Memory B cell (primary cell): ENCODE measurements around the gene PRKAG2.
"Not testable (repeated sequence)": the region's sequence is repeated elsewhere in the genome, so short reads cannot be mapped to it uniquely, and the experiment has no call there.

Experiments used
- ATAC-seq: fragments of 150-1000 bp; cut with Tn5 transposase; 2 replicates; pipeline ENCODE4 v1.10.0; 2021; ENCODE audit warnings: low read depth, mild to moderate bottlenecking, moderate library complexity
- DNase-seq, 2 donors: peaks; one replicate each; pipeline ENCODE4 v3.0.0; 2022; ENCODE audit warnings: low spot score in 2 of 2
- H3K27ac Mint-ChIP-seq: one replicate; pipeline ENCODE4 v1.8.0; 2022; ENCODE audit warnings: mild to moderate bottlenecking, moderate library complexity, mixed read lengths
- H3K27me3 Mint-ChIP-seq: one replicate; pipeline ENCODE4 v1.8.0; 2022; ENCODE audit warnings: mixed read lengths
- H3K36me3 Mint-ChIP-seq: one replicate; pipeline ENCODE4 v1.8.0; 2022; ENCODE audit warnings: mild to moderate bottlenecking, mixed read lengths
- H3K4me1 Mint-ChIP-seq: one replicate; pipeline ENCODE4 v1.8.0; 2022; ENCODE audit warnings: mixed read lengths
- H3K4me3 Mint-ChIP-seq: one replicate; pipeline ENCODE4 v1.8.0; 2022; ENCODE audit warnings: mild to moderate bottlenecking, moderate library complexity, mixed read lengths
- H3K9me3 Mint-ChIP-seq: one replicate; pipeline ENCODE4 v1.8.0; 2022; ENCODE audit warnings: mixed read lengths

The PRKAG2 gene

GRCh38 chr7:151806952-151807775 is 69.8 kb downstream of the PRKAG2 start:
- no peaks in the 10 kb centered on the region for H3K9me3 Mint-ChIP-seq
- H3K4me3 Mint-ChIP-seq, result no peak overlapping the region
- H3K27me3 Mint-ChIP-seq, result no peaks in the 10 kb centered on the region
- H3K27ac Mint-ChIP-seq, result no peak overlapping the region
- H3K36me3 Mint-ChIP-seq, result peaks cover 15% of the 10 kb centered on the region
- peaks cover 29% of the 10 kb centered on the region for H3K4me1 Mint-ChIP-seq
- ATAC-seq (no peak), DNase-seq (no peak)

- no peaks in the 10 kb centered on the region for H3K9me3 Mint-ChIP-seq
- H3K36me3 Mint-ChIP-seq, result peaks cover 15% of the 10 kb centered on the region
- H3K4me1 Mint-ChIP-seq, result peaks cover 27% of the 10 kb centered on the region
- no peak overlapping the region for H3K4me3 Mint-ChIP-seq
- ATAC-seq (no peak), DNase-seq (no peak)
- H3K27ac Mint-ChIP-seq, result no peak overlapping the region
- H3K27me3 Mint-ChIP-seq, result no peaks in the 10 kb centered on the region
Observed at GRCh38 chr7:151806204-151806603, 70.7 kb downstream of the PRKAG2 start.

- ATAC-seq (no peak), DNase-seq (no peak)
- Mint-ChIP-seq H3K4me1 (peaks cover 23% of the 10 kb centered on the region), H3K27me3 (no peaks in the 10 kb centered on the region), H3K27ac (no peak overlapping the region), H3K4me3 (no peak overlapping the region), H3K36me3 (peaks cover 17% of the 10 kb centered on the region), H3K9me3 (no peaks in the 10 kb centered on the region)
Observed at GRCh38 chr7:151805191-151805590, 71.7 kb downstream of the PRKAG2 start.

GRCh38 chr7:151804756-151805155 is 72.2 kb downstream of the PRKAG2 start:
- Mint-ChIP-seq H3K27ac (peak overlapping the region; percentile 68), H3K9me3 (no peaks in the 10 kb centered on the region), H3K4me1 (peaks cover 19% of the 10 kb centered on the region), H3K36me3 (peaks cover 17% of the 10 kb centered on the region), H3K4me3 (no peak overlapping the region), H3K27me3 (no peaks in the 10 kb centered on the region)
- DNase-seq (no peak), ATAC-seq (no peak)

- ATAC-seq (peak; percentile 64), DNase-seq (no peak)
- peaks cover 19% of the 10 kb centered on the region for H3K4me1 Mint-ChIP-seq
- H3K27me3 Mint-ChIP-seq, result no peaks in the 10 kb centered on the region
- H3K27ac Mint-ChIP-seq, result peak overlapping the region; percentile 68
- H3K9me3 Mint-ChIP-seq, result no peaks in the 10 kb centered on the region
- H3K4me3 Mint-ChIP-seq, result no peak overlapping the region
- peaks cover 16% of the 10 kb centered on the region for H3K36me3 Mint-ChIP-seq
Observed at GRCh38 chr7:151803841-151804240, 73.1 kb downstream of the PRKAG2 start.

- no peak overlapping the region for H3K4me3 Mint-ChIP-seq
- no peak for ATAC-seq
- no peaks in the 10 kb centered on the region for H3K27me3 Mint-ChIP-seq
- DNase-seq, result no peak
- no peaks in the 10 kb centered on the region for H3K9me3 Mint-ChIP-seq
- peaks cover 16% of the 10 kb centered on the region for H3K36me3 Mint-ChIP-seq
- H3K27ac Mint-ChIP-seq, result no peak overlapping the region
- H3K4me1 Mint-ChIP-seq, result peaks cover 22% of the 10 kb centered on the region
Observed at GRCh38 chr7:151802469-151802846, 74.5 kb downstream of the PRKAG2 start.

- Mint-ChIP-seq H3K27me3 (no peaks in the 10 kb centered on the region), H3K9me3 (no peaks in the 10 kb centered on the region), H3K4me3 (no peak overlapping the region), H3K27ac (peak overlapping the region; percentile 36), H3K4me1 (peaks cover 21% of the 10 kb centered on the region), H3K36me3 (peaks cover 14% of the 10 kb centered on the region)
- ATAC-seq (no peak), DNase-seq (no peak)
Observed at GRCh38 chr7:151801782-151802468, 75.0 kb downstream of the PRKAG2 start.

- Mint-ChIP-seq H3K4me1 (peaks cover 22% of the 10 kb centered on the region), H3K9me3 (no peaks in the 10 kb centered on the region), H3K27ac (peak overlapping the region; percentile 36), H3K36me3 (peaks cover 12% of the 10 kb centered on the region), H3K27me3 (no peaks in the 10 kb centered on the region), H3K4me3 (no peak overlapping the region)
- no peak for DNase-seq
- no peak for ATAC-seq
Observed at GRCh38 chr7:151801291-151801690, 75.6 kb downstream of the PRKAG2 start.

- Mint-ChIP-seq H3K9me3 (no peaks in the 10 kb centered on the region), H3K36me3 (peaks cover 11% of the 10 kb centered on the region), H3K27me3 (no peaks in the 10 kb centered on the region), H3K4me1 (peaks cover 24% of the 10 kb centered on the region), H3K4me3 (no peak overlapping the region), H3K27ac (no peak overlapping the region)
- DNase-seq (no peak), ATAC-seq (no peak)
Observed at GRCh38 chr7:151800861-151801260, 76.1 kb downstream of the PRKAG2 start.

GRCh38 chr7:151800391-151800790 is 76.5 kb downstream of the PRKAG2 start:
- H3K4me1 Mint-ChIP-seq, result peaks cover 27% of the 10 kb centered on the region
- H3K36me3 Mint-ChIP-seq, result peaks cover 11% of the 10 kb centered on the region
- H3K27me3 Mint-ChIP-seq, result no peaks in the 10 kb centered on the region
- H3K27ac Mint-ChIP-seq, result no peak overlapping the region
- ATAC-seq (no peak), DNase-seq (no peak)
- H3K9me3 Mint-ChIP-seq, result no peaks in the 10 kb centered on the region
- H3K4me3 Mint-ChIP-seq, result no peak overlapping the region

- Mint-ChIP-seq H3K4me1 (peaks cover 27% of the 10 kb centered on the region), H3K27ac (no peak overlapping the region), H3K9me3 (no peaks in the 10 kb centered on the region), H3K4me3 (no peak overlapping the region), H3K27me3 (no peaks in the 10 kb centered on the region), H3K36me3 (peaks cover 8% of the 10 kb centered on the region)
- DNase-seq (no peak), ATAC-seq (no peak)
Observed at GRCh38 chr7:151799506-151799905, 77.4 kb downstream of the PRKAG2 start.

- DNase-seq (no peak), ATAC-seq (no peak)
- Mint-ChIP-seq H3K4me1 (peaks cover 26% of the 10 kb centered on the region), H3K27ac (no peak overlapping the region), H3K4me3 (no peak overlapping the region), H3K36me3 (peaks cover 6% of the 10 kb centered on the region), H3K27me3 (no peaks in the 10 kb centered on the region), H3K9me3 (no peaks in the 10 kb centered on the region)
Observed at GRCh38 chr7:151798851-151799448, 78.0 kb downstream of the PRKAG2 start.

GRCh38 chr7:151797667-151798307 is 79.1 kb downstream of the PRKAG2 start:
- not testable (repeated sequence) for DNase-seq, H3K9me3 Mint-ChIP-seq, H3K4me3 Mint-ChIP-seq, H3K36me3 Mint-ChIP-seq, H3K27me3 Mint-ChIP-seq, ATAC-seq, H3K27ac Mint-ChIP-seq
- H3K4me1 Mint-ChIP-seq, result peaks cover 27% of the 10 kb centered on the region
